Cardiac muscle cell (in vitro differentiated cells and primary cell): Measurements from ENCODE around the gene THAP3. TPM values are rescaled to one million over a fixed set of nuclear protein-coding genes. Genes with fewer than 3 reads are reported as not detected.
"Not testable (repeated sequence)": the region's sequence is repeated elsewhere in the genome, so short reads cannot be mapped to it uniquely, and the experiment has no call there.

Experiments used
- DNase-seq, 2 donors: peaks; one replicate each; pipeline versions ENCODE4 v3.0.0 to v3.0.0-alpha.2; 2010 to 2017; ENCODE audit warnings: low read depth in 1 of 2, low spot score in 1 of 2
- H3K27ac ChIP-seq: fragments of 200-600 bp; sonication (generic); 2 replicates; pipeline ENCODE4 v1.5.1; 2016
- H3K27me3 ChIP-seq: fragments of 200-600 bp; sonication (generic); 2 replicates; pipeline ENCODE4 v1.6.0; 2016; ENCODE audit warnings: control low read depth
- H3K36me3 ChIP-seq: fragments of 200-600 bp; sonication (generic); 2 replicates; pipeline ENCODE4 v1.5.1; 2016; ENCODE audit warnings: control low read depth
- H3K4me1 ChIP-seq: fragments of 200-600 bp; sonication (generic); 2 replicates; pipeline ENCODE4 v1.8.1; 2017; ENCODE audit warnings: low read depth, mild to moderate bottlenecking, mixed run types
- H3K4me3 ChIP-seq: fragments of 200-600 bp; sonication (generic); 2 replicates; pipeline ENCODE4 v1.5.1; 2016; ENCODE audit warnings: mild to moderate bottlenecking
- H3K9me3 ChIP-seq: fragments of 200-600 bp; sonication (generic); 2 replicates; pipeline ENCODE4 v1.5.1; 2017; ENCODE audit warnings: low read depth, mild to moderate bottlenecking, control low read depth
- polyA plus RNA-seq: library from polyadenylated mRNA; unstranded; fragments of >200 nt; fragmentation: Nextera tagmentation; extraction: Ambion mirVana; gene quantifications from 2 replicates; pipeline ENCODE4 v1.2.1, GENCODE V29; 2016
- total RNA-seq: library from RNA; depleted of rRNA; stranded (reverse); fragments of >200 nt; gene quantifications from 2 replicates; pipeline ENCODE4 v1.2.3, GENCODE V29; 2016
- TF ChIP-seq, protein P1 (sequence below): IDR thresholded peaks from 2 replicates; pipeline ENCODE4 v1.5.1; 2012; ENCODE audit warnings: low read depth, mild to moderate bottlenecking, low read length

THAP3 gene
- total and polyA plus RNA-seq, 2 experiments from 2014 or later, result 35.1 to 55.5 TPM

DNA sequence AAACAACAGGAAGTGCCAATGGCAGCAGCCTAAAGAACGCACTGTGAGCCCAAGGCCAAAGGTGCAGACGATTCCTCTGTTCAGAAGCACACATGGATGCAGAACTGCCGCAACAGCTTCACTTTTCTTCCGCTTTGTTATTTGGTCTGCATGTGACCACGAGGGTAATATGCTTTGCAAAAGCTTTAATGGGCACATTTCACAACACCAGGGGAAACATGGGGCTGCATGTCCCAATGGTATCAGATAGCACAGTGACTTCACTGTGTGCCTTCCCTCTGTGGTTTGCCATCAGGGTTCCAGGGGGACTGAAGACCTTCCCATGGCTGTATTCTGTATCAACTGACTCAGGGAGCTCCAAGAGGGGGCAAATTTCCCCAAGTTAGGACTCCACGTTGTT lies 28.3 kb downstream of the THAP3 start:
- Histone ChIP-seq H3K27me3 (no peaks in the 10 kb centered on the region), H3K36me3 (peaks cover 7% of the 10 kb centered on the region), H3K4me3 (no peak overlapping the region), H3K4me1 (no peaks in the 10 kb centered on the region), H3K27ac (no peak overlapping the region), H3K9me3 (no peaks in the 10 kb centered on the region)
- TF ChIP-seq, protein P1, sequence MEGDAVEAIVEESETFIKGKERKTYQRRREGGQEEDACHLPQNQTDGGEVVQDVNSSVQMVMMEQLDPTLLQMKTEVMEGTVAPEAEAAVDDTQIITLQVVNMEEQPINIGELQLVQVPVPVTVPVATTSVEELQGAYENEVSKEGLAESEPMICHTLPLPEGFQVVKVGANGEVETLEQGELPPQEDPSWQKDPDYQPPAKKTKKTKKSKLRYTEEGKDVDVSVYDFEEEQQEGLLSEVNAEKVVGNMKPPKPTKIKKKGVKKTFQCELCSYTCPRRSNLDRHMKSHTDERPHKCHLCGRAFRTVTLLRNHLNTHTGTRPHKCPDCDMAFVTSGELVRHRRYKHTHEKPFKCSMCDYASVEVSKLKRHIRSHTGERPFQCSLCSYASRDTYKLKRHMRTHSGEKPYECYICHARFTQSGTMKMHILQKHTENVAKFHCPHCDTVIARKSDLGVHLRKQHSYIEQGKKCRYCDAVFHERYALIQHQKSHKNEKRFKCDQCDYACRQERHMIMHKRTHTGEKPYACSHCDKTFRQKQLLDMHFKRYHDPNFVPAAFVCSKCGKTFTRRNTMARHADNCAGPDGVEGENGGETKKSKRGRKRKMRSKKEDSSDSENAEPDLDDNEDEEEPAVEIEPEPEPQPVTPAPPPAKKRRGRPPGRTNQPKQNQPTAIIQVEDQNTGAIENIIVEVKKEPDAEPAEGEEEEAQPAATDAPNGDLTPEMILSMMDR, result no peak
- DNase-seq, result no peak

DNA sequence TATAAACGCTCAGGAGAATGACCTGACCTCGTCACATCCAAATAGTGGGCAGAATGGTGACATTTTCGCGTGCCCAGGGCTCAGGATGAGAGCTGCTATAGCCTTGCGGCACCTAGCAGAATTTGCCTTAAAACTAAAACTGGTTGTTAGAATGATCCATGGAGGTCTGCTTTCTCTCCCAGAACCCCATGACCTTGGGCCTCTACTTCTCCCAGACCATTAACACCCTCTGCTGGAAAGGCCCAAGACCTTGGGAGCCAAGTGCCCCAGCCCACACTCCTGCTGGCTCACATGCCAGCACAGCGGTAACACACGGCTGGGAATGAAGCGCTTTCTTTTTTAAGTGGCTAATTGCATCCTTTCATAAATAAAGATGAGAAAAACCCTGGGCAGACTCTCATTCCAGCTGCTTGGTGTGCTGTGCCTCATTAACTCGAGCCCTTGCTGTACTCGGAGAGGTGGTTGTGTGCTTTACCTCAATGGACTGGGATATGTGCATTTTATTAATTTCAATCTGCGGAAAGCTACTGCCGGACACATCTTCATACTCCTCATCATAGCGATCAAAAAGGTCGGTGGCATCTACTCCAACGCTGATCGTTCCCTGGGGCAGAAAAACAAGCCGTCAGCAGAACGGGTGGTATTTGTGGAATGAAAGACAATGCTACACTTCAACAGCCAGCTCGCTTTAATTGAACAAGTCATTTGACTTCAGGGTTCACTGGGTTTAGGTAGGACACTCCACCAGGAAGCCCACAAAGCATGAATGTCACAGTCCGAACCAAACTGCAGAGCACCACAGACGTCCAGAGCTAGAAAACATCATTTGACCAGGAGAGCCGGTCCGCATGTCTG lies 29.0 kb downstream of the THAP3 start:
- Histone ChIP-seq H3K4me3 (no peak overlapping the region), H3K27ac (no peak overlapping the region), H3K4me1 (no peaks in the 10 kb centered on the region), H3K36me3 (peaks cover 7% of the 10 kb centered on the region), H3K27me3 (no peaks in the 10 kb centered on the region), H3K9me3 (no peaks in the 10 kb centered on the region)
- TF ChIP-seq, protein P1, result no peak
- no peak for DNase-seq

DNA sequence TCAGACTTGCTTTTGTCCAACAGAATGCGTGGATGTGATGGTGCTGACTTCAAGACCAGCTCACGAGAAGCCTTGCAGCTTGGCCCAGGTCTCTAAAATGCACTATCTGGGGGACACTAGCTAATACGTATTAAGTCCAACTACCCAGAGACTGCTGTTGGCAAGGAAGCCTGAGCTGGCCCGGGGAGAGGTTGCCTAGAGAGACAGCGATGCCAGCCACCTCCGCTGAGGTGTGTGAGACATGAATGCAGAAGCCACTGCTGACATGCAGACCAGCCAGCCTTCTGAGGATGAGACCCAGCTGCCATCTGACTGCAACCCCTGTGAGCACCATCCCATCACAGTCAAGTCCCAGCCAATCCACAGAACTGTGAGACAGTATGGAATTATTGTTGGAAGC lies 32.5 kb downstream of the THAP3 start:
- peaks cover 7% of the 10 kb centered on the region for H3K36me3 ChIP-seq
- no peak overlapping the region for H3K4me3 ChIP-seq
- H3K9me3 ChIP-seq, result no peaks in the 10 kb centered on the region
- TF ChIP-seq, protein P1, result no peak
- no peaks in the 10 kb centered on the region for H3K4me1 ChIP-seq
- no peak overlapping the region for H3K27ac ChIP-seq
- DNase-seq, result no peak
- H3K27me3 ChIP-seq, result no peaks in the 10 kb centered on the region

DNA sequence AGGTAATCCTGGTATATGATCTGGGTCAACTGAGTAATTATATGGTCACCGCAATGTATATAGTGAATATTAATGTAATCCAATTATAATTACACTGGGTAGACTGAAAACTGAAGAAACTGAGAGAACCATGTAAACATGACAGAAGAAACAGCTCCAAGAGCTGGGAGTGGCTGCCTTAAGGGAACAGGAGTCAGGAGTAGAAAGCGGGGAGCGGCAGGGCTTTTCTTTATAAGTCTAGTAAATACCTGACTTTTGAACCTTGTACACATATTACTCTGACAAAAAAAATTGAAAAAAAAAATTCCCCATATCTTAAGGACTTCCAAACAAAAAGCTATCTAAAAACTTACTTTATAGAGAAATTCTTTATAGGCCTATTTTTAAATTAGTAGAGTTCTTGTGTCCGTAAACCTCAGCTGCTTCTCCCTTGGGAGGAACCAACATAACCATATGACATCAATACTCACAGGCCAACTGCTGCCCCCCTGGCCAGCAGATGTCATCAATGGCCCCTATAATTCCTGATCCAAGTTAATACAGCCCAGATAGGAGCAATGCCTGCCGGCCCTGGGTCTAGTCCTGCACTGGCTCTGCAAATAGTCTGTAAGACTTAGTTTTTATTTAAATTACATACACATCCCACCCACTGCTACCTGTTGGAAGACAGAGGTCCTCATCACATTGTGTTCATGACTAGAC lies 33.8 kb downstream of the THAP3 start:
- TF ChIP-seq, protein P1, result no peak
- H3K27ac ChIP-seq, result no peak overlapping the region
- no peaks in the 10 kb centered on the region for H3K27me3 ChIP-seq
- no peaks in the 10 kb centered on the region for H3K9me3 ChIP-seq
- H3K4me1 ChIP-seq, result no peaks in the 10 kb centered on the region
- DNase-seq, result no peak
- H3K36me3 ChIP-seq, result peaks cover 3% of the 10 kb centered on the region
- H3K4me3 ChIP-seq, result no peak overlapping the region

DNA sequence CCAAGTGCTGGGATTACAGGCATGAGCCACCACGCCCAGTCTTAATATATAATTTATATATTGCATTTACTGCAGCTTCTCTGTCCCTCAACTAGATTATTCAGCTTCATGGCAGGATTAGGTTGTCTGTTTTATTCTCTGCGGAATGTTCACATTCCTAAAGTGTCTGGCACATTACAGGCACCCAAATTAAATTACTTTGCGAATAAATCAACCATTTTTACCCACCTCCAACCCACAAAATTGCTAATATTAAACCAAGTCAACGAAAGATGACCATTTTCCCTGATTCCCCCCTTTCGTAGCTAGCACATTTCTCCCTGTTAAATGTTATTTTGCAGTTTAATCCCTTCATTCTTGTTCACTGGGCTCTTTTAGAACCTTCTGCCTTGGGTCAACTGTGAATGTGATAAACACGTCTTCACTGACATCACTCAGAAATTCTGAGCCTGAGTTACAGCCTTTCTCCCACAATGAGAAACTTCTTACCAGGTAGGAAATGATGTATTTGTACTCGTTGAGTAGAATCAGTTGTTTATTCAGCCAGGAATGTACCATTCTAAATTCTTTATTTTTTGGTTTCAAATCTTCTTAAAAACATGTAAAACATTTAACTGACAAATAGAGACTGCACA lies 35.9 kb downstream of the THAP3 start:
- no peak for DNase-seq

DNA sequence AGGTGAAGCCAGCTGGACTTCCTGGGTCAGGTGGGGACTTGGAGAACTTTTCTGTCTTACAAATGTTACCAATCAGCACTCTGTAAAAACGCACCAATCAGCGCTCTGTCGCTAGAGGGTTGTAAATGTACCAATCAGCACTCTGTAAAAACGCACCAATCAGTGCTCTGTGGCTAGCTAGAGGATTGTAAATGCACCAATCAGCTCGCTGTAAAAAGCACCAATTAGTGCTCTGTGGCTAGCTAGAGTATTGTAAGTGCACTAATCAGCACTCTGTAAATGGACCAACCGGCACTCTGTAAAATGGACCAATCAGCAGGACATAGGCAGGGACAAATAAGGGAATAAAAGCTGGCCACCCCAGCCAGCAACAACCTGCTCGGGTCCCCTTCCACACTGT lies 37.8 kb downstream of the THAP3 start:
- H3K36me3 ChIP-seq, H3K4me1 ChIP-seq, H3K4me3 ChIP-seq, DNase-seq, H3K9me3 ChIP-seq, H3K27ac ChIP-seq, H3K27me3 ChIP-seq: not testable (repeated sequence)

More for the DNA sequence above, 35.9 kb downstream of the THAP3 start:
- Histone ChIP-seq H3K36me3 (no peaks in the 10 kb centered on the region), H3K9me3 (no peaks in the 10 kb centered on the region), H3K4me3 (no peak overlapping the region), H3K27ac (no peak overlapping the region), H3K27me3 (no peaks in the 10 kb centered on the region), H3K4me1 (no peaks in the 10 kb centered on the region)
- TF ChIP-seq, protein P1, result no peak
